NCI-H510A treated with DMSO at 0.1 percent for 48 hours (cell line): ENCODE results near the gene TRAF3IP3.
"Not testable (repeated sequence)": the region's sequence is repeated elsewhere in the genome, so short reads cannot be mapped to it uniquely, and the experiment has no call there.

ENCODE experiments used
- DNase-seq: peaks from one replicate; lab custom pipeline; 2025; lab: John Stamatoyannopoulos, UW

Gene TRAF3IP3

DNA sequence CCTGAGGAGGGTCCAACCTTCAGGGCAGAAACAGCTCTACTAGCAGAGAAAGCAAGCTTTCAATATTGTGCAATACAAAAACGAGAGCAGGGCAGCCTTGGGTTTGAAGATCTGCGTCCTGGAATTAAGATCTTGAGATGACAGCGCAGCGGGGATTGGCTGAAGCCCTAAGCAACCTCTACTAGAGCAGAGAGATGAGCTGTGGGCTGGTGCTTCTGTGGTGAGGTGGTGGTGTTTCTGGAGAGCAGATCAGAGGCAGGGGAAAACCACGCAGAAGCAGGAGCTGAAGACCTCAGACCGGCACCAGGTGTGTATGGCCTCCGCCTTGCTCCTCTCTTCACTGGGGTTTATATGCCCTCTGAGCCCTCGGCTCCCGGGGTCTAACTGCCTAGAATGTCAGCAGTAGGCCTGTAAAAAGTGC lies 12.5 kb downstream of the TRAF3IP3 start:
- no peak for DNase-seq

DNA sequence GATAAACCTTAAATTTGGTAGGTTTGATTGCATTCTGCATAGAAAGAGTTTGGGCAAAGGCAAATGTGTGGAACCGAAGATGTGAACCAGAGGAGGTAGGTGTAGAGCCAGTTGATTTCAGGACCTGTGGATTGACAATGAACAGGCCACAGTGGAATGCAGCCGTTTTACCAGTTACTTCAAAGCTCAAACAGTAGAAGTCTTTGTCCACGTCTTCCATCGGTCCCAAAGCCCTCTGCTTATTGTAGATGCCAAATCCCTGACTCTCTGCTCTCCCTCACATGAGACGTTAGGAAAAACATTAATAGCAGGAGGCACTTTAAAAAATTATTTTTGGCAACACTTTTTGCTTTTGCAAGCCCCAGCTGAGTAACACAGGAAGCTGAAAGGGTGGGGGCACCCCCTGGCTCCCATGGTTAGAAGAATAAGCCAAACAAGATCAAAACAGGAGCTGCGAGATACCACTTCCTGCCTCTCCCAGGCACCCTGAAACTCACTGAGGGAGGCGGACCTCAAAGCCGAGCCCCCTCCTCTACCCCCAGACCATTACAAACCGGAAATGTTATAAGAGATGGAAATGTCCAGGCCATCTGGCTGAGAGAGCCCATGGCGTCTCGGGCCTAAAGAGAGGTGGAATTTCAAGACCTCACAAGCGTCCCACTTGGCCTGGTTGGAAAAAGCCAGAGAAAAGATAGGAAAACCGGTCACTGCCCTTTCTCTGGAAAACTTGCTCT lies 13.5 kb downstream of the TRAF3IP3 start:
- DNase-seq, result no peak

DNA sequence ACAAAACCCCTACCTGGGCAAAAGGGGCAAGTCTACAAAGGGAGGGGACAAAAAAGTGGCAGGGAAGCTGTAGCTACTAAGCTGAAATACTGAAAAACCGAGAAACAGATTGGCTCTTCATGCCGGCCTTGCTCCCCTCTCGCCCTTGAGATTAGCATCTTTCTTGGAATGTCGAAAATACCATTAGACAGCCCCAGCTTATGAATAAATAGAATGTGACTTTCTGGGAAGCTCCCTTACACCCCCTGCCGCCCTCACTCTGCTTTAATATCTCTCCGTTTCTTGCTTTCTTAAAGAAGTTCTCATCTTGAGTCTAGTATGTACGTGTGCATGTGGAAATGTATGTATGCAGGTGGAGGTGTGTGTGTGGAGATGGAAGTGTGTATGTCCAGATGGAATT lies 14.1 kb downstream of the TRAF3IP3 start:
- DNase-seq, result no peak

- DNase-seq, result no peak
These were observed 15.0 kb downstream of the TRAF3IP3 start for GRCh38 chr1:209770636-209771415.

GRCh38 chr1:209772126-209772525 lies 16.3 kb downstream of the TRAF3IP3 start:
- DNase-seq, result no peak

DNA sequence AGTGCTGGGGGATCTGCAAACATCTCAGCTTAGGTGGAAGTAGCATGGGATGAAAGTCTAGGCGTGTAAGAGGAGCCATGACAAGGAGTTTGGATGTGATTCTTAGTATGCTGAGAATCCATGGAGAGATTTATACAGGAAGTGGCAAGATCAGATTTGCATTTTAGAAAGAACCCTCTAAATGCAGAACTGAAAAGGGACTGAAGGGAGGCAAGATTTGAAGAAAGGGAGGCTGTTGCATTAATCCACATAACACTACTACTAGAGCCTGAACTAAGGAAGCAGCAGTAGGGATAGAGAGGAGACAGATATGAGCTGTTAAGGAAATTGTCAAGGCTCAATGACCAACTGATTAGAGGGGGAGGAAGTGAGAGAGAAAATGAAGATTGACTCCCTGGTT lies 18.7 kb downstream of the TRAF3IP3 start:
- DNase-seq, result no peak

DNA sequence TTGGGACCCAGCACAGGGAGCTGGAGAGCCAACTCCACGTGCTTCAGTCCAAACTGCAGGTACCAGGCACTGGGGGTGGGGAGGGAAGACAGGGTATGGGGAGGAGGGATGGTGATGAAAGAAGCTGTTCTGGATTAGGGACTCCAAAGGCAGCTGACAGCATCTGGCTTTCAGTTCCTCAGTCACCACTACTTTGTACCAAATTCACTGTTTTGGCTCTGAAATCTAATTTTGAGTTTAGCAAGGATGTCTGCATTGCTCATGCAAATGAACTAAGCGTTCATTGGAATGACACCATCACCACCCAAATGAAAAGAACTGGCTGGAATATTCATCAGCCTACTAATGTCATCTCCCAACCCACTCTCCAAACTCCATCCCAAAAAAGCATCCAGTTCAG lies 19.8 kb downstream of the TRAF3IP3 start:
- DNase-seq, result no peak

DNA sequence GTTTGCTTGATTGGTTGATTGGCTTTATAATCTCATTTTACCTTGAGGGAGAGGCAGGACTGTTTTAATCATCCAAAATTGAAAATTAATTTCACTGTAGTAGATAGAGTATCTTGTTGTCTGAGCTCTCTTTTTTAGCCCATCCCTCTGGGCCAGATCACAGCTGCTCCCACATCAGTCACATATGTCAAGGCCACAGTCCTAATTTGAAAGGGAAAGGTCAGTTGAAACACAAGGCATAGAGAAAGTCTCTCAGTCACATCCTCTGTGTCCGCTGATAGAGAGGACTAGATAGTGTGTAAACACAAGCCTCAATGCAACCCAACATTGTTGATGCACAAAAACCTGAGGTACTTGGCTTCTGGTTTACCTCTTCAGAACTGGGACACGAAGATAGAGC lies 21.7 kb downstream of the TRAF3IP3 start:
- DNase-seq, result no peak

GRCh38 chr1:209778102-209778501 lies 22.2 kb downstream of the TRAF3IP3 start:
- DNase-seq, result no peak

GRCh38 chr1:209780268-209780667 lies 24.4 kb downstream of the TRAF3IP3 start:
- DNase-seq, result no peak

DNA sequence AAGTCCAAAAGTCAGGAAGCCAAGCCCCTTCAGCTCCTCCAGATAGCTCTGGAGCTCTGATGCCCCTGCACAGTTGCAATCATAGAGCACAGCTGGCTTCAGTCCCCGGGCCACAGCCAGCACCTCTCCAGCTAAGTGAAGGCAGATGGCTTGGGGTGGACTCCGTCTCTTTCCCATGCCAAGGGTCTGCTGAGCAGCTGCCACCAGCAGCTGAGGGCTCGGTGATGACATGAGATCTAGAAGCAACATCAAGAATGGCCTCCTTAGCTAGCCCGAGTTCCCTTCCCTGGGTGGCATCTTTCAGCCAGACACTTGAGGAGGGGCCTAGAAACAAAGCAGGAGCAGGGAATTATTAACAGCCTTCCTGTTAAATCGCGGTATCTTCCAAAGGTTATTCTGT lies 27.5 kb downstream of the TRAF3IP3 start:
- no peak for DNase-seq

GRCh38 chr1:209784265-209785169 lies 28.7 kb downstream of the TRAF3IP3 start, which contains the start of gene C1orf74:
TSS of gene C1orf74 (minus strand) at chr1:209784559. CDS start at chr1:209783634, 925 bp downstream.
- DNase-seq, result peak; percentile 98

DNA sequence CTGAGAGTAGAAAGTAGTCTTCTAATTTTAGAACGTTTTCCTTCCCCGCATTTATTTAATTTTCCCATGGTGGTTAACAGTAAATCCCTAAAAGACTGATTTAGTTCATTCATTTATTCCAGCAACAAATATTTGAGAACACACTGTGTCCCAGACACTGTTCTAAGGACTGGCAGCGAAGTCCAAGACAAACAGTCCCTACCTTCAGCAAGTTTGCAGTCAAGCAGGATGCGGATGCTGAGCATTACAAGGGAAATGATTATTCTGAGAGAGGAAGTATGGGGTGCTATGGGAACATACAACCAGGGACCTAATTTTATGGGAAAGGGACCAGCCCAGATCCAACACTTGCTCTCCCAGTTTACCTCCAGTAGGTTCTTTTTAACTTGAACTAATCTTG lies 29.7 kb downstream of the TRAF3IP3 start:
- no peak for DNase-seq

GRCh38 chr1:209786146-209786545 lies 30.3 kb downstream of the TRAF3IP3 start:
- no peak for DNase-seq

DNA sequence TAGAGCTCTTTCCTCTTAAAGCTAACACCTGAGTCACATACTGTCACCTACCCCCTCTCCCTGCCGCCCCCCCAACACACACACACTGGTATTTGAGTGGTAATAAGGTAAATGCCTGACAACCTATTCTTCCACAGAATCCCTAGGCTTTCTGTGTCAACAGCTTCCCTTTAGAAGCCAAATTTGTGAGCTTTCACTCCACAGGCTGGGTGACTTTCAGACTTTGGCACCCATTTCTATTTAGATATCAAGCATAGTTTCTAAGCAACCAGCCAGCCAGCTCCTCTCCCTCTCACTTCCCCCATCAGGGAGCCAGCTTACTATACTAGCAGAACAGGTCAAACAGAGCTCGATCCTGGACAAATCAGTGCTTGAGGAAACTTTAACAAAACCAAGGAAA lies 31.7 kb downstream of the TRAF3IP3 start:
- no peak for DNase-seq

- DNase-seq, result no peak
These were observed 33.4 kb downstream of the TRAF3IP3 start for GRCh38 chr1:209789245-209789644.

DNA sequence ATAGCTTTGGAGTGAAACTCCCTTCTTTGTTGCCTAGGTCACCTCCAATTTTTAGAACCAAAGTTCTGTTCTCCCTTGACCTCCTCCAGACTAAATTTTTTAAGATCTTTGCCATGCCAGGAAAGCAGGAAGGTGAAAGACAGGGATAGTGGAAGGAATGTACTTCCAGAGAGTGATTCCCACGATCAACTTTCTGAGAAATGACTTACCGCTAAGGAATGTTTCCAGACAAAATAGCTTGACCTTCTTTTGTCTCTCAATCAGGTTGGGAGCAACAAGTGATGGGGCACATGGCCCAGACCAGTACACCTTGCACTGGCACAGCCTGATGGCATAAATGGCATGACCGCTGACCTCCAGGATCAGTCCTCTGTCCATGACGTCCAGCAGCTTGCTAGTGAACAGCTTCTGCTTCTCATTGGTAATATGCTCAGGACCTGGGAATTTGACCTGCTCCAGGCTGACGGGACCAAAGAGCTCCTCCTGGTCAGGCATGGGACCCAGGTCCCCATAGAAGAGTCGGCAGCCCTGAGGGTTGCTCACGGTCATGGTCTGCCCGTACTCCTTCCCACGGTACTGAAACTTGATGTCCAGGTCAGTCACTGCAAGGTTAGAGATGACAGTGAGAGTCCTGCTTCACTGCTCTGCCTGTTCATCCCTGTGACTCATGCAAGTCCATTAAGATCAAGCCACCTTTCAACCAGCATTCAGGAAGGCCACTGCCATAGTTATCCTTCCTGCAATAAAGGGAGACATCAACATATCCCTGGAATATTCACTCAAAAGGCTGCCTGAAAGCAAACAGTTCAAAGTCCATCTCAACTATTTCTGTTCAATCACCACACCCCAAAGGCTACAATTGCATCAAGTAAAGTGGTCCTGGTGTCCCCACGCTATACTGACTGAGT lies 34.7 kb downstream of the TRAF3IP3 start:
- DNase-seq, result no peak

DNA sequence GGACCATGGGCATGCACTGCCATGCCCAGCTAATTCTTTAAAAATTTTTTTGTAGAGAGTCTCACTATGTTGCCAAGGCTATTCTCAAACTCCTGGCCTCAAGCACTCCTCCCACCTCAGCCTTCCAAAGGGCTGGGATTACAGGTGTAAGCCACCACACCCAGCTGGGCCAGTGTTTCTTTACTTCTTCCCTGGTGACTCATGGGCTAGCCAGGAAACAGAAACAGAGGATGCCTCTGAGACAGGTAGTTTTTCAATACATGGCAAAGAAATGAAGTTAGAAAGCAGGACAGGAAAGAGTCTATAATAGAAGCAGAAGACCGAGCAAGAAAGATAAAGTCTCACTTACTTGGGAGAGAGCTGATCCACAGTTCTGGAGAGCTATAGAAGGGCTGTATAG lies 36.1 kb downstream of the TRAF3IP3 start:
- no peak for DNase-seq

DNA sequence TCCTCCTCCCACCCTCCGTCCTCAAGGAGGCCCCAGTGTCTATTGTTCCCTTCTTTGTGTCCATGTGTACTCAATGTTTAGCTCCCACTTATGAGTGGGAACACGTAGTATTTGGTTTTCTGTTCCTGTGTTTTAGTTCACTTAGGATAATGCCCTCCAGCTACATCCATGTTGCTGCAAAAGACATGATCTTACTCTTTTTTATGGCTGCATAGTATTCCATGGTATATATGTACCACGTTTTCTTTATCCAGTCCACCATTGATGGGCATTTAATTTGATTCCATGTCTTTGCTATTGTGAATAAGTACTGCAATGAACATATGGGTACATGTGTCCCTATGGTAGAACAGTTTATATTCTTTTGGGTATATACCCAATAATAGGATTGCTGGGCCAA lies 37.9 kb downstream of the TRAF3IP3 start:
- DNase-seq, result not testable (repeated sequence)

GRCh38 chr1:209797978-209798639 lies 42.3 kb downstream of the TRAF3IP3 start:
- no peak for DNase-seq
